ENCODE measurements around the gene CDRT4.
"Not testable (repeated sequence)": the region's sequence is repeated elsewhere in the genome, so short reads cannot be mapped to it uniquely, and the experiment has no call there.

Gene CDRT4

GRCh38 chr17:15467592-15467991 lies at the start of gene CDRT4:
Gene CDRT4, minus strand, starts transcription at chr17:15467621. Its CDS starts 27,383 bp downstream, at chr17:15440238.
- DNase-seq, result no peak

GRCh38 chr17:15516150-15516549 lies 48.7 kb upstream of the CDRT4 start:
- no peak for DNase-seq

- DNase-seq, result no peak
Observed at GRCh38 chr17:15514469-15514868, 47.0 kb upstream of the CDRT4 start.

GRCh38 chr17:15513856-15514459 lies 46.5 kb upstream of the CDRT4 start:
- DNase-seq, result no peak

- DNase-seq, result no peak
Observed at GRCh38 chr17:15513058-15513791, 45.8 kb upstream of the CDRT4 start.

GRCh38 chr17:15512071-15512709 lies 44.8 kb upstream of the CDRT4 start:
- DNase-seq, result no peak

GRCh38 chr17:15511142-15511541 lies 43.7 kb upstream of the CDRT4 start:
- DNase-seq, result no peak

- DNase-seq, result no peak
Observed at GRCh38 chr17:15510361-15510760, 42.9 kb upstream of the CDRT4 start.

- no peak for DNase-seq
Observed at GRCh38 chr17:15509095-15509494, 41.7 kb upstream of the CDRT4 start.

- no peak for DNase-seq
Observed at GRCh38 chr17:15508466-15508865, 41.0 kb upstream of the CDRT4 start.

- DNase-seq, result no peak
Observed at GRCh38 chr17:15507896-15508295, 40.5 kb upstream of the CDRT4 start.

- no peak for DNase-seq
Observed at GRCh38 chr17:15507001-15507400, 39.6 kb upstream of the CDRT4 start.

- not testable (repeated sequence) for DNase-seq
Observed at GRCh38 chr17:15505708-15506107, 38.3 kb upstream of the CDRT4 start.

GRCh38 chr17:15503731-15504130 lies 36.3 kb upstream of the CDRT4 start:
- no peak for DNase-seq

GRCh38 chr17:15502369-15503112 lies 35.1 kb upstream of the CDRT4 start:
- DNase-seq, result peak; percentile 61

- no peak for DNase-seq
Observed at GRCh38 chr17:15501793-15502192, 34.4 kb upstream of the CDRT4 start.

- no peak for DNase-seq
Observed at GRCh38 chr17:15501282-15501681, 33.9 kb upstream of the CDRT4 start.

GRCh38 chr17:15498107-15498506 lies 30.7 kb upstream of the CDRT4 start:
- DNase-seq, result peak; percentile 5

- no peak for DNase-seq
Observed at GRCh38 chr17:15496735-15497670, 29.6 kb upstream of the CDRT4 start.

- DNase-seq, result no peak
Observed at GRCh38 chr17:15494821-15495220, 27.4 kb upstream of the CDRT4 start.

GRCh38 chr17:15493693-15494035 lies 26.2 kb upstream of the CDRT4 start:
- DNase-seq, result no peak

Data from DMS53 (cell line).